Skeletal muscle tissue (tissue), 4 donors: ENCODE results near the gene ROCK2. TPM values are rescaled to one million over a fixed set of nuclear protein-coding genes. Genes with fewer than 3 reads are reported as not detected.

Experiments used
- H3K27ac ChIP-seq: one replicate; pipeline ENCODE4 v1.7.0; 2013; ENCODE audit warnings: mild to moderate bottlenecking, low read depth, low read length, inconsistent platforms
- H3K27me3 ChIP-seq, 3 donors: one replicate each; pipeline ENCODE4 v1.7.0; 2013; ENCODE audit warnings: low read length in 3 of 3; ENCODE audit not compliant: control insufficient read depth in 3 of 3, insufficient read depth in 3 of 3
- H3K36me3 ChIP-seq, 3 donors: one replicate each; pipeline ENCODE4 v1.7.0; 2013; ENCODE audit warnings: low read length in 3 of 3; ENCODE audit not compliant: control insufficient read depth in 3 of 3, insufficient read depth in 3 of 3
- H3K4me1 ChIP-seq, 3 donors: one replicate each; pipeline ENCODE4 v1.7.0; 2013; ENCODE audit warnings: low read length in 3 of 3, mild to moderate bottlenecking in 3 of 3; ENCODE audit not compliant: control insufficient read depth in 3 of 3, insufficient read depth in 3 of 3
- H3K4me3 ChIP-seq, 3 donors: one replicate each; pipeline ENCODE4 v1.7.0; 2013; ENCODE audit warnings: low read length in 3 of 3
- H3K9ac ChIP-seq, 3 donors: one replicate each; pipeline ENCODE4 v1.7.0; 2013; ENCODE audit warnings: low read length in 3 of 3, mild to moderate bottlenecking in 3 of 3, moderate library complexity in 2 of 3, low read depth in 1 of 3
- H3K9me3 ChIP-seq, 3 donors: one replicate each; pipeline ENCODE4 v1.7.0; 2013; ENCODE audit warnings: low read length in 3 of 3; ENCODE audit not compliant: control insufficient read depth in 3 of 3
- total RNA-seq: library from RNA; depleted of rRNA; stranded (reverse); fragments of >200 nt; gene quantifications from one replicate; pipeline ENCODE4 v1.2.3, GENCODE V29; 2014
- donor health status: Osteomylitis.

Gene ROCK2
- total RNA-seq, 1 donor from 2014 or later = 37.1 TPM

GRCh38 chr2:11144077-11144737 is 200.2 kb downstream of the ROCK2 start:
- Histone ChIP-seq H3K27ac (no peak overlapping the region), H3K4me1 (no peaks in the 10 kb centered on the region)

DNA sequence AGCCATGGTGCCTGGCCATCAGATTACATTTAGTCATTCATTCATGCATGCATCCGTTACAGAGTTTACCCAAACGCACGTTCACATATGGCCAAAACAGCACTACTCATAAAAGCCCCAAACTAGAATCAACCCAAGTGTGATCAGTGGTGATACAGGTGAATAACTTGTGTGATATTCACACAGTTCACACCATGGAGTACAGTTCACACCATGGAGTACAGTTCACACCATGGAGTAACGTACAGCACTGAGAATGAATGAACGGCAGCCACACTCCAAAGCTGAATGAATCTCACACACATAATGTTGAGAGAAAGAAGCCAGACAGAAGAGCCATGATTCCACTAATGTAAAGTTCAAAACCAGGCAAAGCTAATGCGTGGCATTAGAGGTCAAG is 201.4 kb downstream of the ROCK2 start:
- Histone ChIP-seq H3K9ac (no peak overlapping the region), H3K36me3 (no peaks in the 10 kb centered on the region), H3K4me3 (no peak overlapping the region), H3K27ac (no peak overlapping the region), H3K4me1 (no peaks in the 10 kb centered on the region), H3K9me3 (peaks cover 0 to 2% (median 0%) of the 10 kb centered on the region in 3 donors), H3K27me3 (peaks cover 7 to 21% (median 11%) of the 10 kb centered on the region in 3 donors)

More at GRCh38 chr2:11144077-11144737, 200.2 kb downstream of the ROCK2 start:
- Histone ChIP-seq H3K36me3 (no peaks in the 10 kb centered on the region), H3K27me3 (peaks cover 7 to 21% (median 11%) of the 10 kb centered on the region in 3 donors), H3K4me3 (no peak overlapping the region), H3K9me3 (peaks cover 0 to 2% (median 0%) of the 10 kb centered on the region in 3 donors), H3K9ac (no peak overlapping the region)

- no peak overlapping the region for H3K4me3 ChIP-seq
Observed at GRCh38 chr2:11142330-11142729, 202.1 kb downstream of the ROCK2 start.

DNA sequence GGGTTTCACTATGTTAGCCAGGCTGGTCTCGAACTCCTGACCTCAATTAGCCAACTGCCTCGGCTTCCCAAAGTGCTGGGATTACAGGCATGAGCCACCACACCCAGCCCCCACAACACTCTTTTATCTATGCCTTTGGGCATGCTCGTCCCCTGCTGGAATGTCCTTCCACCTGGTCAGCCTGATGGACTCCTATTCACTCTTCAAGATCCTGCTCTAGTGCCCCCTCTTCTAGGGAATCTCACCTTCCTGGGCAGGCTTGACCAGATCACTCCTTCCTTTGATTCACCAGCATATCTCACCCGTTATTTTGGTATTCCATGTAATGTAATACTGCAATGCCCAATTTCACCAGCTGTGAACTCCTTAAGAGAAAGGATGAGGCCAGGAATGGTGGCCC is 203.1 kb downstream of the ROCK2 start:
- Histone ChIP-seq H3K9ac (no peak overlapping the region), H3K27me3 (peaks cover 7 to 17% (median 15%) of the 10 kb centered on the region in 3 donors), H3K4me1 (no peaks in the 10 kb centered on the region), H3K4me3 (no peak overlapping the region), H3K9me3 (peaks cover 0 to 2% (median 0%) of the 10 kb centered on the region in 3 donors), H3K27ac (no peak overlapping the region), H3K36me3 (no peaks in the 10 kb centered on the region)

More at GRCh38 chr2:11142330-11142729, 202.1 kb downstream of the ROCK2 start:
- Histone ChIP-seq H3K9me3 (peaks cover 0 to 2% (median 0%) of the 10 kb centered on the region in 3 donors), H3K36me3 (no peaks in the 10 kb centered on the region), H3K9ac (no peak overlapping the region), H3K4me1 (no peaks in the 10 kb centered on the region), H3K27ac (no peak overlapping the region), H3K27me3 (peaks cover 7 to 21% (median 11%) of the 10 kb centered on the region in 3 donors)

- H3K4me3 ChIP-seq = no peak overlapping the region
- no peak overlapping the region for H3K9ac ChIP-seq
- H3K9me3 ChIP-seq = peaks cover 0 to under 1% (median 0%) of the 10 kb centered on the region in 3 donors
- H3K36me3 ChIP-seq = no peaks in the 10 kb centered on the region
- H3K4me1 ChIP-seq = no peaks in the 10 kb centered on the region
- peaks cover 7 to 16% (median 16%) of the 10 kb centered on the region in 3 donors for H3K27me3 ChIP-seq
- H3K27ac ChIP-seq = no peak overlapping the region
Observed at GRCh38 chr2:11140492-11140891, 203.9 kb downstream of the ROCK2 start.

- H3K27me3 ChIP-seq = peaks cover 4 to 15% (median 10%) of the 10 kb centered on the region in 3 donors
- H3K36me3 ChIP-seq = no peaks in the 10 kb centered on the region
- no peak overlapping the region for H3K4me3 ChIP-seq
- H3K9me3 ChIP-seq = no peaks in the 10 kb centered on the region
- no peak overlapping the region for H3K27ac ChIP-seq
- no peak overlapping the region for H3K9ac ChIP-seq
- H3K4me1 ChIP-seq = peaks cover 19 to 26% (median 25%) of the 10 kb centered on the region in 3 donors
Observed at GRCh38 chr2:11134349-11134748, 210.1 kb downstream of the ROCK2 start.

GRCh38 chr2:11133936-11134320 is 210.5 kb downstream of the ROCK2 start:
- H3K4me3 ChIP-seq = peak overlapping the region in 1 of 3 donors; percentile 79
- H3K36me3 ChIP-seq = no peaks in the 10 kb centered on the region
- peak overlapping the region in 1 of 3 donors; percentile 68 for H3K9ac ChIP-seq
- no peak overlapping the region for H3K27ac ChIP-seq
- no peaks in the 10 kb centered on the region for H3K9me3 ChIP-seq
- peaks cover 4 to 15% (median 10%) of the 10 kb centered on the region in 3 donors for H3K27me3 ChIP-seq
- H3K4me1 ChIP-seq = peaks cover 19 to 26% (median 25%) of the 10 kb centered on the region in 3 donors

- no peak overlapping the region for H3K27ac ChIP-seq
- peaks cover 4 to 15% (median 10%) of the 10 kb centered on the region in 3 donors for H3K27me3 ChIP-seq
- H3K4me3 ChIP-seq = peak overlapping the region; percentile 74 to 80 (median 79)
- no peaks in the 10 kb centered on the region for H3K36me3 ChIP-seq
- no peaks in the 10 kb centered on the region for H3K9me3 ChIP-seq
- peak overlapping the region; percentile 62 to 72 (median 68) for H3K9ac ChIP-seq
- peaks cover 19 to 26% (median 25%) of the 10 kb centered on the region in 3 donors for H3K4me1 ChIP-seq
Observed at GRCh38 chr2:11133238-11133935, 211.0 kb downstream of the ROCK2 start.

GRCh38 chr2:11132036-11132671 is 212.3 kb downstream of the ROCK2 start:
- Histone ChIP-seq H3K9ac (peak overlapping the region in 1 of 3 donors; percentile 62), H3K27ac (no peak overlapping the region), H3K27me3 (peaks cover 4 to 15% (median 10%) of the 10 kb centered on the region in 3 donors), H3K4me3 (peak overlapping the region in 1 of 3 donors; percentile 35), H3K9me3 (no peaks in the 10 kb centered on the region), H3K36me3 (no peaks in the 10 kb centered on the region), H3K4me1 (peaks cover 19 to 26% (median 25%) of the 10 kb centered on the region in 3 donors)
